ENCODE data around the gene FBN3.
"Not testable (repeated sequence)": the region's sequence is repeated elsewhere in the genome, so short reads cannot be mapped to it uniquely, and the experiment has no call there.

The FBN3 gene

GRCh38 chr19:8030960-8031359 is 118.4 kb downstream of the FBN3 start:
- peaks cover 3% of the 10 kb centered on the region for H3K27me3 Mint-ChIP-seq (ENCODE audit: low read depth)
- no peaks in the 10 kb centered on the region for H3K4me1 Mint-ChIP-seq (ENCODE audit: low read depth)
- DNase-seq (ENCODE audit: low spot score): no peak
- no peak overlapping the region for H3K4me3 Mint-ChIP-seq
- H3K9me3 Mint-ChIP-seq: no peaks in the 10 kb centered on the region
- no peaks in the 10 kb centered on the region for H3K36me3 Mint-ChIP-seq (ENCODE audit: low read depth)
- H3K27ac Mint-ChIP-seq: no peak overlapping the region

- H3K9me3 Mint-ChIP-seq: no peaks in the 10 kb centered on the region
- no peak overlapping the region for H3K4me3 Mint-ChIP-seq
- no peaks in the 10 kb centered on the region for H3K4me1 Mint-ChIP-seq (ENCODE audit: low read depth)
- H3K27ac Mint-ChIP-seq: no peak overlapping the region
- no peaks in the 10 kb centered on the region for H3K36me3 Mint-ChIP-seq (ENCODE audit: low read depth)
- peaks cover 3% of the 10 kb centered on the region for H3K27me3 Mint-ChIP-seq (ENCODE audit: low read depth)
- DNase-seq (ENCODE audit: low spot score): no peak
Observed at GRCh38 chr19:8028951-8029491, 120.4 kb downstream of the FBN3 start.

DNA sequence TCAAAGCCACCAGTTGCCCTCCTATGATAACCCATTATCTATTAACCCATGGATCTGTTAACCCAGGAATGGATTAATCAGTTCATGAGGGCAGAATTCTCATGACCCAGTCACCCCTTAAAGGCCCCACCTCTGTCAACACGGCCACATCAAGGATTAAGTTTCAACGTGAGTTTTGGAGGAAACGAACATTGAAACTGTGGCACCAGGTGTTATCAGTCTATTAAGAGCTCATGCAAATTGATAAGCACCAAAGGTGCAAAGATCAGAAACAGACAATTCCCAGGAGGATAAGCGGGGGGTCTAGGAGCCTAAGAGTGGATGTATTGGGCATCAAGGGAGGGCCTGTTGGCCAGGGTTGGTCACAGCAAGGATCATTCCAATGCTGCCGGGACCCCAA is 124.1 kb downstream of the FBN3 start:
- Mint-ChIP-seq H3K27ac (no peak overlapping the region), H3K4me3 (no peak overlapping the region), H3K27me3 (ENCODE audit: low read depth) (no peaks in the 10 kb centered on the region), H3K9me3 (no peaks in the 10 kb centered on the region), H3K4me1 (ENCODE audit: low read depth) (no peaks in the 10 kb centered on the region), H3K36me3 (ENCODE audit: low read depth) (no peaks in the 10 kb centered on the region)
- no peak for DNase-seq (ENCODE audit: low spot score)

GRCh38 chr19:8024256-8024655 is 125.1 kb downstream of the FBN3 start:
- H3K36me3 Mint-ChIP-seq (ENCODE audit: low read depth); H3K9me3 Mint-ChIP-seq; H3K4me3 Mint-ChIP-seq; H3K27me3 Mint-ChIP-seq (ENCODE audit: low read depth); H3K27ac Mint-ChIP-seq; H3K4me1 Mint-ChIP-seq (ENCODE audit: low read depth); DNase-seq (ENCODE audit: low spot score): not testable (repeated sequence)

DNA sequence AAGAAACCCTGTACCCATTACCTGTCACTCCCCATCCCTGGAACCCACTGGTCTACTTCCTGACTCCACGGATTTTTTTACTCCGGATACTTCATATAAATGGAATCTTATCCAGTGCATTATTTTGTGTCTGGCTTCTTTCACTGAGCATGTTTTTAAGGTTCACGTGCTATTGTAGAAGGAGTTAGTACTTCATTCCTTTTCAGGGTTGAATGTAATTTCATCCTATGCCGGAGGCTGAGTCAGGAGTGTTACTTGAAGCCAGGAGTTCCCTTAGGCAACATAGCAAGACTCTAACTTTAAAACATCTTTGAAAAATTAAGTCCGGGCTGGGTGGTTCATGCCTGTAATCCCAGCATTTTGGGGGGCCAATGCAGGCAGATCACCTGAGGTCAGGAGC is 126.0 kb downstream of the FBN3 start:
- DNase-seq (ENCODE audit: low spot score): no peak
- no peak overlapping the region for H3K27ac Mint-ChIP-seq
- H3K27me3 Mint-ChIP-seq (ENCODE audit: low read depth): no peaks in the 10 kb centered on the region
- H3K4me1 Mint-ChIP-seq (ENCODE audit: low read depth): no peaks in the 10 kb centered on the region
- H3K36me3 Mint-ChIP-seq (ENCODE audit: low read depth): no peaks in the 10 kb centered on the region
- H3K4me3 Mint-ChIP-seq: no peak overlapping the region
- H3K9me3 Mint-ChIP-seq: no peaks in the 10 kb centered on the region

- H3K36me3 Mint-ChIP-seq (ENCODE audit: low read depth): no peaks in the 10 kb centered on the region
- H3K9me3 Mint-ChIP-seq: no peaks in the 10 kb centered on the region
- no peak for DNase-seq (ENCODE audit: low spot score)
- H3K27me3 Mint-ChIP-seq (ENCODE audit: low read depth): no peaks in the 10 kb centered on the region
- H3K4me3 Mint-ChIP-seq: no peak overlapping the region
- H3K27ac Mint-ChIP-seq: no peak overlapping the region
- peaks cover 7% of the 10 kb centered on the region for H3K4me1 Mint-ChIP-seq (ENCODE audit: low read depth)
Observed at GRCh38 chr19:8022275-8022674, 127.1 kb downstream of the FBN3 start.

DNA sequence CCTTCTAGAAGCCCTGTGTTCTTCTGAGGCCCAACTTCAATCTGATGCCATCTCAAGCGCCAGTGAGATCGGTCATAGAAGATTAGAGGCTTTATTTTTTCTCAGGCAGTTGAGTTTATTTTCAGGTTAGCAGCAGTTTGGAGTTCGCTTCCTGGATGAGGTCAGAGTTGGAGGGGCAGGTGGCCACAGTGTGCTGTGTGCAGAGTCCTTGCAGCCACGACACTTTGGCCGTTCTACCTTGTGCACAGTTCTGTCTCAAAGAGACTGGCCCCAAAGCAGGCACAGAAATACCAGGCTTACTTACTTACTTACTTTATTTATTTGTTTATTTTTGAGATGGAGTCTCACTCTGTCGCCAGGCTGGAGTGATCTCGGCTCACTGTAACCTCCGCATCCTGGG is 128.0 kb downstream of the FBN3 start:
- Mint-ChIP-seq H3K27me3 (ENCODE audit: low read depth) (no peaks in the 10 kb centered on the region), H3K4me3 (no peak overlapping the region), H3K9me3 (no peaks in the 10 kb centered on the region), H3K4me1 (ENCODE audit: low read depth) (peaks cover 8% of the 10 kb centered on the region), H3K36me3 (ENCODE audit: low read depth) (no peaks in the 10 kb centered on the region), H3K27ac (no peak overlapping the region)
- no peak for DNase-seq (ENCODE audit: low spot score)

GRCh38 chr19:8020681-8021080 is 128.7 kb downstream of the FBN3 start:
- H3K9me3 Mint-ChIP-seq: no peaks in the 10 kb centered on the region
- no peaks in the 10 kb centered on the region for H3K27me3 Mint-ChIP-seq (ENCODE audit: low read depth)
- DNase-seq (ENCODE audit: low spot score): no peak
- no peaks in the 10 kb centered on the region for H3K36me3 Mint-ChIP-seq (ENCODE audit: low read depth)
- peaks cover 8% of the 10 kb centered on the region for H3K4me1 Mint-ChIP-seq (ENCODE audit: low read depth)
- no peak overlapping the region for H3K4me3 Mint-ChIP-seq
- no peak overlapping the region for H3K27ac Mint-ChIP-seq

GRCh38 chr19:8017808-8018207 is 131.6 kb downstream of the FBN3 start:
- Mint-ChIP-seq H3K4me1 (ENCODE audit: low read depth) (peaks cover 8% of the 10 kb centered on the region), H3K36me3 (ENCODE audit: low read depth) (no peaks in the 10 kb centered on the region), H3K27ac (peak overlapping the region; percentile 9), H3K27me3 (ENCODE audit: low read depth) (no peaks in the 10 kb centered on the region), H3K4me3 (no peak overlapping the region), H3K9me3 (no peaks in the 10 kb centered on the region)
- DNase-seq (ENCODE audit: low spot score): peak; percentile 21
